Endothelial cell of umbilical vein (primary cell): ENCODE measurements around the gene EVA1A. TPM values are rescaled to one million over a fixed set of nuclear protein-coding genes. Genes with fewer than 3 reads are reported as not detected.

Source experiments
- BruUV-seq: library from RNA; stranded (reverse); fragments of 400-500 nt; replicated peaks from 2 replicates; lab custom pipeline; 2021; lab: Mats Ljungman, UMichigan
- CTCF ChIA-PET: fragments of 300-600, 350-600 bp; sonication (Branson Sonifier 250); formaldehyde crosslinking; loops from one replicate; lab custom pipeline; 2021; ENCODE audit warnings: antibody characterized with exemption, inconsistent platforms; lab: Charles Lee
- POLR2A ChIA-PET: fragments of 300-600, 350-600 bp; sonication (Branson Sonifier 250); formaldehyde crosslinking; loops from one replicate; lab custom pipeline; 2021; ENCODE audit warnings: antibody characterized with exemption, inconsistent platforms; lab: Charles Lee
- DNase-seq: peaks from one replicate; pipeline ENCODE4 v3.0.0-alpha.2; 2011; ENCODE audit warnings: low read depth, low spot score
- FAIRE-seq: peaks from 2 replicates; lab custom pipeline; 2011; peaks lifted over from hg19 to GRCh38; lab: Jason Lieb, UNC
- H2AFZ ChIP-seq: 2 replicates; pipeline ENCODE4 v1.6.0; 2012; ENCODE audit warnings: low read depth, low read length, control low read depth, inconsistent platforms
- H3K27ac ChIP-seq: 2 replicates; pipeline ENCODE4 v1.5.1; 2011; ENCODE audit warnings: low read depth, mild to moderate bottlenecking, control low read depth, low read length, moderate library complexity; ENCODE audit not compliant: insufficient read depth
- H3K27me3 ChIP-seq, 2 experiments: 2 replicates each; pipeline versions ENCODE4 v1.6.0 to v1.6.1; 2011; ENCODE audit warnings: low read length in 2 of 2, mixed read lengths in 1 of 2; ENCODE audit not compliant: control insufficient read depth in 2 of 2, insufficient read depth in 2 of 2
- H3K36me3 ChIP-seq, 2 experiments: 2 replicates in 1 of 2; 3 replicates in 1 of 2; pipeline ENCODE4 v1.5.1; 2011; ENCODE audit warnings: low read length in 2 of 2, mild to moderate bottlenecking in 1 of 2, moderate library complexity in 1 of 2; ENCODE audit not compliant: control insufficient read depth in 2 of 2, insufficient read depth in 2 of 2; ENCODE audit errors: extremely low read depth in 1 of 2
- H3K4me1 ChIP-seq: 3 replicates; pipeline ENCODE4 v1.5.1; 2011; ENCODE audit warnings: mild to moderate bottlenecking, low read length; ENCODE audit not compliant: control insufficient read depth, insufficient read depth; ENCODE audit errors: extremely low read depth
- H3K4me2 ChIP-seq: 2 replicates; pipeline ENCODE4 v1.6.1; 2011; ENCODE audit warnings: low read length, control low read depth, mixed read lengths; ENCODE audit not compliant: insufficient read depth
- H3K4me3 ChIP-seq, 3 experiments: fragments of 200-600 bp in 1 of 3; sonication (generic), shearing (Covaris generic) in 1 of 3; replicated peaks in 1 of 3; 2 replicates each; pipeline ENCODE4 v1.5.1; 2011 to 2016; ENCODE audit warnings: control low read depth in 3 of 3, low read length in 3 of 3, mild to moderate bottlenecking in 2 of 3, inconsistent platforms in 1 of 3, low read depth in 1 of 3, moderate library complexity in 1 of 3; ENCODE audit not compliant: insufficient read depth in 1 of 3
- H3K79me2 ChIP-seq: 2 replicates; pipeline ENCODE4 v1.6.0; 2012; ENCODE audit warnings: low read length, inconsistent platforms; ENCODE audit not compliant: control insufficient read depth, insufficient read depth
- H3K9ac ChIP-seq: replicated peaks from 2 replicates; pipeline ENCODE3; 2011; ENCODE audit warnings: low read length, control low read depth; ENCODE audit not compliant: insufficient read depth; ENCODE audit errors: extremely low read depth
- H3K9me1 ChIP-seq: replicated peaks from 3 replicates; pipeline ENCODE4 v1.6.0; 2011; ENCODE audit warnings: mild to moderate bottlenecking, low read length; ENCODE audit not compliant: control insufficient read depth, insufficient read depth; ENCODE audit errors: extremely low read depth
- H3K9me3 ChIP-seq: replicated peaks from 2 replicates; pipeline ENCODE4 v1.5.1; 2012; ENCODE audit warnings: low read length, inconsistent platforms; ENCODE audit not compliant: control insufficient read depth, insufficient read depth
- H4K20me1 ChIP-seq: replicated peaks from 2 replicates; pipeline ENCODE3; 2011; ENCODE audit warnings: mild to moderate bottlenecking, low read length; ENCODE audit not compliant: control insufficient read depth, insufficient read depth; ENCODE audit errors: extremely low read depth
- EZH2 ChIP-seq: IDR thresholded peaks from 2 replicates; pipeline ENCODE4 v1.6.1; 2012; ENCODE audit warnings: borderline replicate concordance, low read depth, mild to moderate bottlenecking, moderate library complexity, low read length, inconsistent platforms; ENCODE audit not compliant: severe bottlenecking
- FOS ChIP-seq: IDR thresholded peaks from 2 replicates; pipeline ENCODE4 v1.6.1; 2011; ENCODE audit warnings: mild to moderate bottlenecking, low read length, moderate library complexity, borderline replicate concordance; ENCODE audit not compliant: insufficient read depth
- GATA2 ChIP-seq: IDR thresholded peaks from 2 replicates; pipeline ENCODE4 v1.7.0; 2011; ENCODE audit warnings: low read depth, mild to moderate bottlenecking, moderate library complexity, mixed read lengths, low read length; ENCODE audit not compliant: insufficient read length, insufficient read depth
- JUN ChIP-seq: IDR thresholded peaks from 2 replicates; pipeline ENCODE4 v1.6.1; 2011; ENCODE audit warnings: borderline replicate concordance, low read depth; ENCODE audit not compliant: insufficient read length, insufficient read depth
- MYC ChIP-seq: IDR thresholded peaks from one replicate; pipeline ENCODE4 v1.6.1; 2011; ENCODE audit warnings: mild to moderate bottlenecking, low read depth, low read length
- POLR2A ChIP-seq: IDR thresholded peaks from 2 replicates; pipeline ENCODE4 v1.6.1; 2012; ENCODE audit warnings: low read depth, mild to moderate bottlenecking, control low read depth, low read length
- POLR2AphosphoS5 ChIP-seq: IDR thresholded peaks from 2 replicates; pipeline ENCODE4 v1.6.1; 2012; ENCODE audit warnings: low read depth, mild to moderate bottlenecking, control low read depth, low read length, moderate library complexity; ENCODE audit not compliant: insufficient read depth
- dilution Hi-C: fragments of 300-500 bp; cut with MboI; formaldehyde crosslinking; loops from one replicate; pipeline ENCODE4 v1.15.0; 2019; ENCODE audit warnings: low sequenced_read_pairs; ENCODE audit not compliant: extremely low pct_ligation_motif_present
- intact Hi-C: fragments of 100-400 bp; cut with micrococcal nuclease; formaldehyde crosslinking; loops from one replicate; pipeline ENCODE4 v1.10.0; 2022
- polyA plus RNA-seq, 4 experiments: library from polyadenylated mRNA; depleted of rRNA in 3 of 4; stranded (reverse) in 3 of 4; unstranded in 1 of 4; fragments of >200 nt; gene quantifications; 2 replicates each; pipeline versions ENCODE4 v1.2.1 to v1.2.3, GENCODE V29; 2011 to 2012; ENCODE audit warnings: missing spikeins in 1 of 4
- total RNA-seq: library from RNA; stranded (reverse); gene quantifications from 2 replicates; pipeline ENCODE4 v1.2.3, GENCODE V29; 2021
- TF ChIP-seq, protein P1 (sequence below), 2 donors: IDR thresholded peaks; 1 replicate in 1 of 2; 2 replicates in 1 of 2; pipeline ENCODE4 v1.5.1; 2011; ENCODE audit warnings: low read length in 2 of 2, mild to moderate bottlenecking in 2 of 2, moderate library complexity in 2 of 2, control low read depth in 1 of 2, inconsistent platforms in 1 of 2, low read depth in 1 of 2; ENCODE audit not compliant: insufficient read depth in 1 of 2; ENCODE audit errors: extremely low read depth in 1 of 2
- TF ChIP-seq, protein P2 (sequence below): IDR thresholded peaks from 2 replicates; pipeline ENCODE4 v1.6.1; 2011; ENCODE audit not compliant: insufficient read depth, insufficient read length

The EVA1A gene
- total and polyA plus RNA-seq, 2 donors (not counting 3 experiments of a cell fraction or from before 2014, with no cell fraction given) = 52.6 to 66.5 TPM

DNA sequence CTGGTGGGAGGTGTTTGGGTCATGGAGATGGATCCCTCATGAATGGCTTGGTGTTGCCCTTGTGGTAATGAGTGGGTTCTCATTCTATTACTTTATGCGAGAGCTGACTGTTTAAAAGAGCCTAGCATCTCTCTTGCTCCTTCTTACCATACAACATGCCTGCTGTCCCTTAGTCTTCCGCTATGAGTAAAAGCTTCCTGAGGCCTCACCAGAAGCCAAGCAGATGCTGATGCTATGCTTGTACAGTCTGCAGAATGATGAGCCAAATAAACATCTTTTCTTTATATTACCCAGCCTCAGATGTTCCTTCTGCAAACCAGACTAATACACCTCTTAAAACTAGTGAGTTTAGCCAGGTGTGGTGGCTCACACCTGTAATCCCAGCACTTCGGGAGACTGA is 23.1 kb downstream of the EVA1A start:
- Histone ChIP-seq H3K9ac (no peak overlapping the region), H3K4me1 (no peaks in the 10 kb centered on the region), H3K27me3 (no peaks in the 10 kb centered on the region), H3K79me2 (peaks cover 44% of the 10 kb centered on the region), H2AFZ (no peak overlapping the region), H3K36me3 (peaks cover 2 to 6% of the 10 kb centered on the region in 2 experiments), H3K4me3 (no peak overlapping the region), H3K9me3 (no peaks in the 10 kb centered on the region), H4K20me1 (no peaks in the 10 kb centered on the region), H3K9me1 (no peaks in the 10 kb centered on the region), H3K4me2 (no peak overlapping the region), H3K27ac (no peak overlapping the region)
- ChIA-PET CTCF (no interaction called here), POLR2A (no interaction called here)
- intact Hi-C loops (no loop called here), dilution Hi-C loops (no loop called here)
- no peak for FAIRE-seq
- TF ChIP-seq, protein P1, sequence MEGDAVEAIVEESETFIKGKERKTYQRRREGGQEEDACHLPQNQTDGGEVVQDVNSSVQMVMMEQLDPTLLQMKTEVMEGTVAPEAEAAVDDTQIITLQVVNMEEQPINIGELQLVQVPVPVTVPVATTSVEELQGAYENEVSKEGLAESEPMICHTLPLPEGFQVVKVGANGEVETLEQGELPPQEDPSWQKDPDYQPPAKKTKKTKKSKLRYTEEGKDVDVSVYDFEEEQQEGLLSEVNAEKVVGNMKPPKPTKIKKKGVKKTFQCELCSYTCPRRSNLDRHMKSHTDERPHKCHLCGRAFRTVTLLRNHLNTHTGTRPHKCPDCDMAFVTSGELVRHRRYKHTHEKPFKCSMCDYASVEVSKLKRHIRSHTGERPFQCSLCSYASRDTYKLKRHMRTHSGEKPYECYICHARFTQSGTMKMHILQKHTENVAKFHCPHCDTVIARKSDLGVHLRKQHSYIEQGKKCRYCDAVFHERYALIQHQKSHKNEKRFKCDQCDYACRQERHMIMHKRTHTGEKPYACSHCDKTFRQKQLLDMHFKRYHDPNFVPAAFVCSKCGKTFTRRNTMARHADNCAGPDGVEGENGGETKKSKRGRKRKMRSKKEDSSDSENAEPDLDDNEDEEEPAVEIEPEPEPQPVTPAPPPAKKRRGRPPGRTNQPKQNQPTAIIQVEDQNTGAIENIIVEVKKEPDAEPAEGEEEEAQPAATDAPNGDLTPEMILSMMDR (IDR thresholded peaks at IDR 0.05; ENCODE audit: extremely low read depth in 1 of 2, insufficient read depth in 1 of 2, low read depth in 1 of 2, low read length in 2 of 2) = no peak
- TF ChIP-seq GATA2 = no peak
- no peak for TF ChIP-seq POLR2A
- TF ChIP-seq, protein P2, sequence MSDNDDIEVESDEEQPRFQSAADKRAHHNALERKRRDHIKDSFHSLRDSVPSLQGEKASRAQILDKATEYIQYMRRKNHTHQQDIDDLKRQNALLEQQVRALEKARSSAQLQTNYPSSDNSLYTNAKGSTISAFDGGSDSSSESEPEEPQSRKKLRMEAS = no peak
- TF ChIP-seq FOS = no peak
- no peak for TF ChIP-seq POLR2AphosphoS5
- TF ChIP-seq EZH2 = no peak
- TF ChIP-seq MYC = no peak
- no peak for TF ChIP-seq JUN
- DNase-seq = no peak
- no TSS peak for BruUV-seq
